Panc1 (cell line): Measurements from ENCODE around the gene PLEKHD1.

Source experiments
- CTCF ChIP-seq: fragments of 450-650 bp; IDR thresholded peaks from 2 replicates; pipeline ENCODE4 v1.5.1; 2017; ENCODE audit warnings: mild to moderate bottlenecking
- POLR2AphosphoS5 ChIP-seq: IDR thresholded peaks from 2 replicates; pipeline ENCODE4 v1.6.1; 2012; ENCODE audit warnings: mild to moderate bottlenecking, low read depth, low read length, moderate library complexity
- SIN3A ChIP-seq: IDR thresholded peaks from 2 replicates; pipeline ENCODE4 v1.6.1; 2012; ENCODE audit warnings: low read depth, mild to moderate bottlenecking, low read length, moderate library complexity, borderline replicate concordance; ENCODE audit not compliant: insufficient read depth
- TCF7L2 ChIP-seq: IDR thresholded peaks from 2 replicates; pipeline ENCODE4 v1.6.1; 2011; ENCODE audit warnings: mild to moderate bottlenecking, low read depth, low read length, inconsistent platforms
- TF ChIP-seq, protein P1 (sequence below), 2 experiments: IDR thresholded peaks; 2 replicates each; pipeline ENCODE4 v1.6.1; 2011 to 2012; ENCODE audit warnings: low read depth in 2 of 2, control low read depth in 1 of 2, low read length in 1 of 2, mild to moderate bottlenecking in 1 of 2, moderate library complexity in 1 of 2; ENCODE audit not compliant: insufficient read depth in 1 of 2

DNA sequence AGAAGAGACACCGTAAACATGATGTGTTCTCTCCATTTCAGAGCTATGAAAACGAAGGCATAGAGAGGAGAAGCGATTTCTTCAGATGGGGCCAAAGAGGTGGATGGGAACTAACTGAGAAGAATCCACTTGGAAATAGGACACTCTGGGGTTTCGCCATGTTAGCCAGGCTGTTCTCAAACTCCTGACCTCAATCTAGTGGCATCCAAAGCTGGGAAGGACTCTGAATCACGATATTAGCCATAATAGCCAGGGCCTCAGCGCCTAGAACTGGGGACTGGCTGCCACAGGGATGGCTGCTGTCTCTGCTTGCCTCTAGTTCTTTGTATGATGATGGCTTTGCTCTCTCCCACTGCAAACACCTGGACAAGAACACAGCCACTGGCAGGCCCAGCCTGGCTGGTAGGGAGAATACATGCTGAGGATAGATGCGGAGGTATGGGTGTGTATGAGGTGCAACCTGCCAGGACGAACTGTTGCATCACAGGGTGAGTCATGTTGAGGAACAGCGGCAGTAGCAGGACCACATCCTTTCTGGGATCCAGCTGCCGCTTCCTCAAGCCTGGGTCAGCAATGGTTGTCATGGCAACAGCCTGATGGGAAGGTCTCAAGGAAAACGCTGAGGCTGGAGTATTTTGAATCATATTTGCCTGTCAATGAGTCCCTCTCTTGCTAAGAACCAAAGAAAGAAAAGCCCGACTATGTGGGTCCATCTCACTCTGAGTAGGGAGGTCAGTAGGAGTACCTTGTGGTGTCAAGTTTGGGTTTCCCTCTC is 59.0 kb downstream of the PLEKHD1 start:
- TF ChIP-seq CTCF (no peak), POLR2AphosphoS5 (no peak), TCF7L2 (no peak), SIN3A (no peak)
- TF ChIP-seq, protein P1, sequence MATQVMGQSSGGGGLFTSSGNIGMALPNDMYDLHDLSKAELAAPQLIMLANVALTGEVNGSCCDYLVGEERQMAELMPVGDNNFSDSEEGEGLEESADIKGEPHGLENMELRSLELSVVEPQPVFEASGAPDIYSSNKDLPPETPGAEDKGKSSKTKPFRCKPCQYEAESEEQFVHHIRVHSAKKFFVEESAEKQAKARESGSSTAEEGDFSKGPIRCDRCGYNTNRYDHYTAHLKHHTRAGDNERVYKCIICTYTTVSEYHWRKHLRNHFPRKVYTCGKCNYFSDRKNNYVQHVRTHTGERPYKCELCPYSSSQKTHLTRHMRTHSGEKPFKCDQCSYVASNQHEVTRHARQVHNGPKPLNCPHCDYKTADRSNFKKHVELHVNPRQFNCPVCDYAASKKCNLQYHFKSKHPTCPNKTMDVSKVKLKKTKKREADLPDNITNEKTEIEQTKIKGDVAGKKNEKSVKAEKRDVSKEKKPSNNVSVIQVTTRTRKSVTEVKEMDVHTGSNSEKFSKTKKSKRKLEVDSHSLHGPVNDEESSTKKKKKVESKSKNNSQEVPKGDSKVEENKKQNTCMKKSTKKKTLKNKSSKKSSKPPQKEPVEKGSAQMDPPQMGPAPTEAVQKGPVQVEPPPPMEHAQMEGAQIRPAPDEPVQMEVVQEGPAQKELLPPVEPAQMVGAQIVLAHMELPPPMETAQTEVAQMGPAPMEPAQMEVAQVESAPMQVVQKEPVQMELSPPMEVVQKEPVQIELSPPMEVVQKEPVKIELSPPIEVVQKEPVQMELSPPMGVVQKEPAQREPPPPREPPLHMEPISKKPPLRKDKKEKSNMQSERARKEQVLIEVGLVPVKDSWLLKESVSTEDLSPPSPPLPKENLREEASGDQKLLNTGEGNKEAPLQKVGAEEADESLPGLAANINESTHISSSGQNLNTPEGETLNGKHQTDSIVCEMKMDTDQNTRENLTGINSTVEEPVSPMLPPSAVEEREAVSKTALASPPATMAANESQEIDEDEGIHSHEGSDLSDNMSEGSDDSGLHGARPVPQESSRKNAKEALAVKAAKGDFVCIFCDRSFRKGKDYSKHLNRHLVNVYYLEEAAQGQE (IDR thresholded peaks at IDR 0.05; ENCODE audit: insufficient read depth in 1 of 2, low read depth in 2 of 2, low read length in 1 of 2) = no peak
